PC-9 (cell line): Measurements from ENCODE around the gene SYTL2. TPM values are rescaled to one million over a fixed set of nuclear protein-coding genes. Genes with fewer than 3 reads are reported as not detected.

Experiments
- BruUV-seq: library from RNA; stranded (reverse); fragments of 400-500 nt; replicated peaks from 2 replicates; lab custom pipeline; 2021; lab: Mats Ljungman, UMichigan
- CTCF ChIA-PET: fragments of 300-600 bp; sonication (Branson Sonifier 250); formaldehyde crosslinking; loops from one replicate; lab custom pipeline; 2022; ENCODE audit warnings: antibody characterized with exemption; lab: Charles Lee
- POLR2A ChIA-PET: fragments of 300-600 bp; sonication (Branson Sonifier 250); formaldehyde crosslinking; loops from one replicate; lab custom pipeline; 2022; ENCODE audit warnings: antibody characterized with exemption; ENCODE audit not compliant: unreplicated experiment; lab: Charles Lee
- DNase-seq, 2 experiments: peaks; one replicate each; pipeline versions ENCODE4 v3.0.0 to v3.0.0-alpha.2; 2015 to 2022; ENCODE audit warnings: mixed read lengths in 1 of 2
- H2AFZ ChIP-seq: fragments of 200-600 bp; sonication (generic); 2 replicates; pipeline ENCODE4 v1.8.1; 2017; ENCODE audit warnings: antibody characterized with exemption
- H3F3A ChIP-seq: fragments of 200-600 bp; sonication (generic); 2 replicates; pipeline ENCODE4 v1.8.1; 2017; ENCODE audit warnings: antibody characterized with exemption, mild to moderate bottlenecking, low read depth; ENCODE audit not compliant: insufficient read depth
- H3K27ac ChIP-seq: fragments of 200-600 bp; sonication (generic); 2 replicates; pipeline ENCODE4 v1.6.1; 2016; ENCODE audit warnings: mixed run types
- H3K27me3 ChIP-seq: fragments of 200-600 bp; sonication (generic); 2 replicates; pipeline ENCODE4 v1.6.1; 2016; ENCODE audit warnings: low read depth, mixed run types; ENCODE audit not compliant: insufficient read depth
- H3K36me3 ChIP-seq: fragments of 200-600 bp; sonication (generic); 2 replicates; pipeline ENCODE4 v1.6.1; 2016; ENCODE audit warnings: low read depth, mixed run types
- H3K4me1 ChIP-seq: fragments of 200-600 bp; sonication (generic); replicated peaks from 2 replicates; pipeline ENCODE4 v1.6.1; 2016; ENCODE audit warnings: mixed run types; ENCODE audit not compliant: insufficient read depth
- H3K4me2 ChIP-seq: fragments of 200-600 bp; sonication (generic); 2 replicates; pipeline ENCODE4 v1.6.1; 2017; ENCODE audit warnings: mixed run types
- H3K4me3 ChIP-seq: fragments of 200-600 bp; sonication (generic); 2 replicates; pipeline ENCODE4 v1.6.1; 2016; ENCODE audit warnings: mixed run types
- H3K79me2 ChIP-seq: fragments of 200-600 bp; sonication (generic); 2 replicates; pipeline ENCODE4 v1.6.1; 2017; ENCODE audit warnings: low read depth, mixed run types
- H3K9me2 ChIP-seq: fragments of 200-600 bp; sonication (generic); 2 replicates; pipeline ENCODE4 v1.8.1; 2017; ENCODE audit warnings: mild to moderate bottlenecking; ENCODE audit not compliant: insufficient read depth
- H3K9me3 ChIP-seq: fragments of 200-600 bp; sonication (generic); 2 replicates; pipeline ENCODE4 v1.8.1; 2016; ENCODE audit warnings: low read depth; ENCODE audit not compliant: insufficient read depth
- H4K20me1 ChIP-seq: fragments of 200-600 bp; sonication (generic); 2 replicates; pipeline ENCODE4 v1.8.1; 2017; ENCODE audit not compliant: insufficient read depth
- CTCF ChIP-seq: fragments of 200-600 bp; sonication (generic); conservative IDR thresholded peaks from 2 replicates; pipeline ENCODE4 v1.6.1; 2017; ENCODE audit warnings: mixed run types, antibody characterized with exemption, mild to moderate bottlenecking, moderate library complexity
- EZH2 ChIP-seq: fragments of 200-600 bp; sonication (generic); IDR thresholded peaks from 2 replicates; pipeline ENCODE4 v1.8.0; 2017; ENCODE audit warnings: antibody characterized with exemption, low read depth
- intact Hi-C: fragments of 100-400 bp; cut with micrococcal nuclease; formaldehyde crosslinking; loops from one replicate; pipeline ENCODE4 v1.10.0; 2022; ENCODE audit not compliant: unreplicated experiment
- total RNA-seq: library from RNA; stranded (reverse); gene quantifications from 2 replicates; pipeline ENCODE4 v1.2.3, GENCODE V29; 2021

The SYTL2 gene
- total RNA-seq, 1 experiment from 2014 or later = 13.3 TPM

- Histone ChIP-seq H3K27me3 (no peaks in the 10 kb centered on the region), H3K36me3 (peaks cover 46% of the 10 kb centered on the region), H3K79me2 (peaks cover 59% of the 10 kb centered on the region), H3K9me3 (no peaks in the 10 kb centered on the region), H3F3A (peaks cover 18% of the 10 kb centered on the region), H3K27ac (peak overlapping the region; percentile 93), H4K20me1 (peaks cover 49% of the 10 kb centered on the region), H3K4me2 (peak overlapping the region; percentile 98), H2AFZ (peak overlapping the region; percentile 78), H3K9me2 (no peaks in the 10 kb centered on the region), H3K4me1 (peaks cover 43% of the 10 kb centered on the region), H3K4me3 (peak overlapping the region; percentile 98)
- peak; percentile 70 to 72 for DNase-seq
- peak; percentile 62 for TF ChIP-seq CTCF
- no peak for TF ChIP-seq EZH2
- ChIA-PET POLR2A (no interaction called here), CTCF (interaction anchor here (0.5 kb wide), 1 partner anchor 626 kb away, joined by 7 read pairs; no protein-coding TSS in a partner anchor)
- intact Hi-C loops = loop anchor here (2.0 to 10.0 kb wide), 5 partner anchors 15 to 1758 kb away; partner anchors contain the start of genes EED and TMEM126B
- no TSS peak for BruUV-seq
Measured at GRCh38 chr11:85663753-85664614, 147.0 kb downstream of the SYTL2 start.

GRCh38 chr11:85663080-85663752, 147.7 kb downstream of the SYTL2 start:
- H3K9me3 ChIP-seq = no peaks in the 10 kb centered on the region
- peaks cover 26% of the 10 kb centered on the region for H3F3A ChIP-seq
- BruUV-seq = TSS peak; percentile 46
- peaks cover 48% of the 10 kb centered on the region for H3K4me1 ChIP-seq
- peaks cover 57% of the 10 kb centered on the region for H4K20me1 ChIP-seq
- intact Hi-C loops = loop anchor here (5.0 to 10.0 kb wide), 3 partner anchors 182 to 1759 kb away; partner anchors contain the start of gene EED
- POLR2A ChIA-PET = interaction anchor here (0.6 kb wide), 1 partner anchor 740 kb away, joined by 4 read pairs; no protein-coding TSS in a partner anchor
- H3K9me2 ChIP-seq = no peaks in the 10 kb centered on the region
- H3K4me2 ChIP-seq = peak overlapping the region; percentile 98
- H3K27me3 ChIP-seq = no peaks in the 10 kb centered on the region
- TF ChIP-seq EZH2 (no peak), CTCF (no peak)
- peak overlapping the region; percentile 98 for H3K4me3 ChIP-seq
- DNase-seq = peak in 1 of 2 experiments; percentile 33
- H3K79me2 ChIP-seq = peaks cover 67% of the 10 kb centered on the region
- peaks cover 54% of the 10 kb centered on the region for H3K36me3 ChIP-seq
- peak overlapping the region; percentile 93 for H3K27ac ChIP-seq
- H2AFZ ChIP-seq = no peak overlapping the region
- CTCF ChIA-PET = interaction anchor here (0.5 kb wide), 1 partner anchor 627 kb away, joined by 7 read pairs; no protein-coding TSS in a partner anchor

GRCh38 chr11:85661972-85662664, 148.8 kb downstream of the SYTL2 start:
- H3K79me2 ChIP-seq = peaks cover 78% of the 10 kb centered on the region
- H3K4me3 ChIP-seq = peak overlapping the region; percentile 98
- peaks cover 68% of the 10 kb centered on the region for H4K20me1 ChIP-seq
- CTCF ChIA-PET = interaction anchor here (0.6 kb wide), 1 partner anchor 57 kb away, joined by 3 read pairs; no protein-coding TSS in a partner anchor
- BruUV-seq = no TSS peak
- no peaks in the 10 kb centered on the region for H3K27me3 ChIP-seq
- H3K27ac ChIP-seq = no peak overlapping the region
- H3K9me3 ChIP-seq = no peaks in the 10 kb centered on the region
- TF ChIP-seq EZH2 = no peak
- no peak for TF ChIP-seq CTCF
- H3K4me1 ChIP-seq = peaks cover 48% of the 10 kb centered on the region
- no peak overlapping the region for H2AFZ ChIP-seq
- H3K36me3 ChIP-seq = peaks cover 65% of the 10 kb centered on the region
- POLR2A ChIA-PET = interaction anchor here (0.6 kb wide), 1 partner anchor 27 kb away, joined by 8 read pairs; no protein-coding TSS in a partner anchor
- intact Hi-C loops = loop anchor here (5.0 to 10.0 kb wide), 3 partner anchors 183 to 1760 kb away; partner anchors contain the start of gene EED
- H3F3A ChIP-seq = peaks cover 36% of the 10 kb centered on the region
- DNase-seq = no peak
- H3K4me2 ChIP-seq = peak overlapping the region; percentile 98
- H3K9me2 ChIP-seq = no peaks in the 10 kb centered on the region
